ENCODE results near the gene C1D.
A peak's percentile ranks its signal among the peaks of the same experiment; 100 is the strongest.
"Not testable (repeated sequence)": the region's sequence is repeated elsewhere in the genome, so short reads cannot be mapped to it uniquely, and the experiment has no call there.

Gene C1D, protein sequence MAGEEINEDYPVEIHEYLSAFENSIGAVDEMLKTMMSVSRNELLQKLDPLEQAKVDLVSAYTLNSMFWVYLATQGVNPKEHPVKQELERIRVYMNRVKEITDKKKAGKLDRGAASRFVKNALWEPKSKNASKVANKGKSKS

DNA sequence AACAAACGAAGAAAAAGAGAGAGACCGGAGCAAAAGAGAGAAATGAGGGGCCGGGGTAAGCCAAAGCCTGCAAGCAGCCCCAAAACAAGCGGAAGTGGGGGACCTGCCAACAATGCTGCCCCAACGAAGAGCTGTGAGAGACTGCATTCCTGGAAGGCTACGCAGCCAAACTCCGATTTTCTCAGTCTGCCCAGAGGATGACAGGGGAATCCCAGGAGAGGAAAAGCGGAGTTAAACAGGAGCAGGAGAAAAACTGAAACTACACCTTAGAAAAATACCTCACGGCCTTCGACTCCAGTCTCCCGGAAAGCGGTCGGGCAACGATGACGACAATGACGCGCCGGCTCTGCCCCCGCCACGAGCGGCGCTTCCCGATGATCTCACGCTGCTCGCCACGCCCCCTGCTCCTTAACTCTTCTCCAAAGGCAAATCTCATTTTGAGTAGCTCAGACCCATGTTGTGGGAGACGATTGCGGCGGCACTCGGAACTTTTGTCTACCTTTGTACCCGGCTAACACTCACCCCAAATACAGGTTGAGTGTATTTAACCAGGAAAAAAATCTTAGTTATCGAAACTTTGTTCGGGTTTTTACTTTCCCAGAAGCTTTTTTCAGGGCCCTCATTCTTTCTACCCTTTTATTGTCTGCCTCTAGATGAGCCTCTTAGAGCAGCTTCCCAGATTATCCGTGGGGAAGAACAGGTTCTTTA lies at the start of gene C1D:
C1D (minus strand) TSS at position 325 of the 708 bp plus-strand sequence. CDS start 15,694 bp downstream, outside the sequence.
- DNase-seq (ENCODE audit: low spot score), result peak; percentile 94

DNA sequence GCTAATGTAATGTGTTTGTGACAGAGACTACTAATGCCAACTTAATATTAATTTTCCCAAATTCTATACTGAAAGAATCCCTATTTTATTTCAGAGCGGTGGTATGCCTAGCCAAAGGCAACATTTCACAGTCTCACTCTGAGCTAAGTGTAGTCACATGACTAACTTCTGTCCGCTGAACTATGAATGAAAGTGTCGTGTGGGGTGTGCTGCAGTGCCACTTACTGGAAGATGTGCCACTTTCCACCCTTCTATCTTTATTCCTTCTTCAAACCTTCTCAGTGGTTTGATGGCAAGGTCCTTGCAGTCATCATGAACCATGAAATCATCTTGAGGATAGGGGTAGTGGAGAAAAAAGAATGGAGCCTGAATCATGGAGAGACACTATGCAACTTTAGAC lies 47.3 kb upstream of the C1D start:
- no peak for DNase-seq (ENCODE audit: low spot score)

DNA sequence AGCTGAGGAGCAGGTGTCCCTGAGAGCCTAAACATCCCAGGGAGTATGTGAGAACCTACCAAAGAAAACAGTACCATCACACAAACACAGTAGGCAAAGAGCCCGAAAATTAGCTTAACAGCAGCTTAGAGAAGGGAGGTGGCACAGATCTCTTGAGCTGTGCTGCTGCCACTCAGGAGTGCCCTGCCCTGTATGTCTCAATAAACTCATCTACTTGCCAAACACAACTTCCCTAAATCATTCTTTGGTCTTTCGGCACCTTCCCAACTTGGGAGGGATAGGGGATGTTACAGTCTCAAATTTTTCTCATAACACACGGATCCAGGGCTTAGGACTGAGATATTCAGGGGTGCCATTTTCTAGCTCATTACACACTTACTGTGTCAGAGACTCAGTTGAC lies 45.3 kb upstream of the C1D start:
- DNase-seq (ENCODE audit: low spot score), result no peak

DNA sequence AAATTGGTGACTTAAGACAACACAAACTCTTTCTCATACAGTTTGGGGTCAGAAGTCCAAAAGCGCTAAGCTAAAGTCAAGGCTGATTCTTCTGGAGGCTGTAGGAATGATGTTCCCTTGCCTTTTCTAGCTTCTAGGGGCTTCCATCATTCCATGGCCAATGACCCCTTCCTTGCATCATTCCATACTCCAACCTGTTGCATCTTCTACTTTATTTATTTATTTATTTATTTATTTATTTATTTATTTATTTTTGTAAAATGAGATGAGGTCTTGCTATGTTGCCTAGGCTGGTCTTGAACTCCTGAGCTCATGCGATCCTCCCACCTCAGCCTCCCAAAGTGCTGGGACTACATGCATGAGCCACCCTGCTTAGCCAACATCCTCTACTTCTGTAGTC lies 44.7 kb upstream of the C1D start:
- DNase-seq (ENCODE audit: low spot score), result no peak

DNA sequence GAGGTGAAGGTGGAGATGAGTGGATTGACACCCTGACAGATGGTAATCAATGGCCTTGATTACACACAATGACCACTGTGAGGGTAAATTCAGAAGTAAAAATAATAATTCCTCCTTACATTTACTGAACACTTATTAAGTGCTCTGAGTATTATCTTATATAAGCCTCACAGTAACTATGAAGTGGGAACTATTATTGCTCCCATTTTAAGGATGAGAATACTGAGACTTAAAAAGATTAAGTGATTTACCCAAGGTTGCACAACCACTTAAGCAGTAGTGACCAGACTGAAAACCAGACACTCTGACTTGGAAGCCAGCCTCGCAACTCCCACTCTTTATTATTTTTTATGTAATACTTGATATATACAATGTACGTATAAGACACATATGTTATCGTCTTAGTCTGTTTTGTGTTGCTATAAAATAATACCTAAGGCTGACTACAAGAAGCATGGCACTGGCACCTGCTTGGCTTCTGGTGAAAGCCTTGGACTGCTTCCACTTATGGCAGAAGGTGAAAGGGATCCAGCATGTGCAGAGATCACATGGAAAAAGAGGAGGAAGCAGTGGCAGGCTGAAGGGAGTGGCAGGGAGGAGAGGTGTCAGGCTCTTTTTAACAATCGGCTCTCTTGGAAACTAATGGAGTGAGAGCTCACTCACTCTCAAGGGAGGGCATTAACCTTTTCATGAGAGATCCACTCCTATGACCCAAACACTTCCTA lies 41.5 kb upstream of the C1D start:
- no peak for DNase-seq (ENCODE audit: low spot score)

DNA sequence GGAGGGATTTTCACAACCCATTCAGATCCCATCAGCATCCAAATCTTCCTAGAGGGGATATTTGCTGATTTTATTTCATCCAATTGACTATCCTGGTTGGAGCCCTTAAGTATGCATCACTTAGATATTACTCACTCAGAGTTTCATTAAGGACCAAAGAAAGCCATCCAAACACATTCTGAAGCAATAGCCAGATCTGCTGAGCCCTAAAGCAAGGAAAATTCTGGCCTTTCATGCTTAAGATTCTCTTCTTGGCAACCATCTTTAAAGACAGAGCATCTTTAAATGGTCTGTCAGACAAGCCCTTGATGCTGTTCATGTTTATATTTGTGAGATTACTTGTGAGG lies 40.9 kb upstream of the C1D start:
- no peak for DNase-seq (ENCODE audit: low spot score)

DNA sequence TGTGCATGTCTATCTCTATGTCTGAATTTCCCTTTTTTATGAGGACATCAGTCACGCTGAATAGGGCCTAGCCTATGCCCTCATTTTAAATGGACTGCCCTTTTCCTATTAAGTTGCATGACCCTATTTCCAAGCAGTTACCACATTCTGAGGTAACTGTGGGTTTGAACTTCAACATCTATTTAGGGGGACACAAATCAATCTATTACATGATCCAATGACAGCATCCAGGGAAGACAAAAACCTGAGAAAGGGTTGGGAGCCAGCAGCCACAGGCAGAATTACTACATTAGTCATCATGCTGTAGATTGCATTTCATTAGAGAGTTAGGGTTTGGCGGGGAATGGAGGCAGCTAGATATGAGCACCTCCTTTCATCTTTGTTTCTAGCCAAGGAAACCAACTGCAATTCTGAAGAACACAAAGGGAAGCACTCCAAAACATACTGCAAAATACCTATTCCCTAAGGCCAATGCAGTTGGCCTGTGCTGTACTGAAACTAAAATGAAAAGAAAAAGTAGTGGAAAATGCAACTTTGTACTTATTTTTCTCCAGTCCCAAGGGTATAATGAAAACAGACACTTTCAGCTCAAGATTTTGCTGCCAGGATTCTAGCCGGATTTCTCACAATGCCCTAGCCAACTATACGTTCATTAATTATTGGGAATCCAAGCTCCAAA lies 40.4 kb upstream of the C1D start:
- no peak for DNase-seq (ENCODE audit: low spot score)

DNA sequence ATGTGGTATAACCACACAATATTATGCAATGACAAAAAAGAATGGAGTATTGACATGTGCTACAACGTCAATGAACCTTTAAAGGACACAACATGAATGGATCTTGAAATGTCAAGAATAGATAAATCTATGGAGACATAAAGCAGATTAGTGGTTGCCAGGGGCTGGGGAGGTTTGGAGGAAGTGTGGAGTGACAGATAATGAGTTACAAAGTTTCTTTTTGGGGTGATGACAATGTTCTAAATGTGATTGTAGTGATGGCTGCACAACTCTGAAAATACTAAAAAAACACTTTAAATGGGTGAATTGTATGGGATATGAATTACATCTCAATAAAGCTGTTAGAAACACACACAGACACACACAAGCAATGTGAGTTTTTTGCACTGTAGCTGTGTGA lies 37.4 kb upstream of the C1D start:
- DNase-seq (ENCODE audit: low spot score), result no peak

DNA sequence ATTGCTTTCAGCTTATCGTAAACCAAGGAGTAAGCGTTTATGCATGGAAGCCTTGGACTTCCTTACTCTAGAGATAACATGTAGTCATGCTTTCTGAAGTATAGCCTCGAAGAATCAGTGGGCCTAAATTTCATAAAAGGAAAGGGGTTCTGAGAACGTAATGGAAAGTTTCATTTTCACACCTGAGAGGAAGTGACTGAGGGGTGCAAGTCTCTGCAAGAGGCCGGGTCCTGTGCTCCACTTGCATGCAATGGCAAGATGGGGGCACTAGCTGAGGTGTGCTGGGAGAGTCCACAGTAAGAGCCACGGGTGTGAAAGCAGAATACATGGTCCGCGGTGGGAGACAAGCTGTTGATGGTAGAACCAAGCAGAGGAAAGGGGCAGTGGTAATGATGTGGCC lies 36.5 kb upstream of the C1D start:
- no peak for DNase-seq (ENCODE audit: low spot score)

DNA sequence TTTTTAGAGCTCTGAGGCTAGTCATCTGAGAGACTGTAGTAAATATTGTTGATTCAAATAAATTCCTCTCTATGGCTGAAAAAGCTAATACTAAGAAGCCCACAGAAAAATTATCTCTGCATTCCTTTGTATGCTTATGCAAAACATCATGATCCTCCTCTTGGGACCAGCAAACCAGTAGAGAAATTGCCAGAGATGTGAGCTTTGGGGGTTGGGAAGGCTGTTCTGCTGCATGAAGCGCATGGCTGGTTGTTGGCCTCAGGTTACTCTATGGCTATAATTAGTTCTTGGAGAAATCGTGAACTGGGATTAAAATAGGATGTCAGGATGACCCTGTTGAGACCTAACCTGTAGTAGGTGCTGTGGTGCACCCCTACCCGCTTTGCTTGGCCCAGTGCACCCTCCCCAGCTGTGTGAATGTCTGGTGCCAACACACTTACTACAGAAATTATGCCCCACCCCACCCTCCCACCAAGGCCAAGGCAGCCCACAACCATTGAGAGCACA lies 35.5 kb upstream of the C1D start:
- DNase-seq (ENCODE audit: low spot score), result no peak

DNA sequence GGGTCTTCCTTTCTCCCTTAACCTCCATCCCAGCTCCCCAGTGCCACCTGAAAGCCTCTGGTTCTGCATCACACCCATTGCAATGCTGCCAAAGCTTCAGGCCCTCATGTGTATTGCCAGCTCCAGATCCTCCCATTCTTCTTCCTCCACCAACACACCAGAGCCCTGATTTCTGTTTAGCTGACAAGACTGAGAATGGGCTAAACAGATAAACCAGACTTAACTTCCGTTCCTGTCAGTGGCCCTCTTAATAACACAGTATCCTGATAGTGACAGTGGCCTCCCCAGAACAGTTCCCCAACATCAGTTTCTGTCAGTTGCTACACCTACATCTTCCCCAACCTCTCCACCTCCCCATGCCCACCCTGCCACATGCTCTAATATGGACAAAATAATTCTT lies 31.3 kb upstream of the C1D start:
- no peak for DNase-seq (ENCODE audit: low spot score)

DNA sequence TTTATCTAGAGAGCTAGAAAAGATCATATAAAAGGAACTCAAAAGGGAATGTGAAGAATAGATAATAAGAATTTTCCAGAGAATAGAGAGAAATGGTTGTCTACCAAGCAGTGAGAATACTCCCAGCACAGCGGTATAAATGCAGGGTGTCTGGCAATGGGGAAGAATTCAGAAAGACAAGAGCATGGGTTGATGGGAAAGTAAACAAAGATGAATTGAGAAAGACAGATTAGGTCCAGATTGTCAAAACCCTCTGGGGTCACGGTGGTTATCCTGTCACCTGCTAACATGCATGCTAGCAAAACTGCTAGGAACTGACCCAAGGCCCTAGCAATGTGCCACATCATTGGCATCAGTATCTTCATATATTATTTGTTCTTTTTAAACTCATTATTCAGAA lies 30.8 kb upstream of the C1D start:
- no peak for DNase-seq (ENCODE audit: low spot score)

DNA sequence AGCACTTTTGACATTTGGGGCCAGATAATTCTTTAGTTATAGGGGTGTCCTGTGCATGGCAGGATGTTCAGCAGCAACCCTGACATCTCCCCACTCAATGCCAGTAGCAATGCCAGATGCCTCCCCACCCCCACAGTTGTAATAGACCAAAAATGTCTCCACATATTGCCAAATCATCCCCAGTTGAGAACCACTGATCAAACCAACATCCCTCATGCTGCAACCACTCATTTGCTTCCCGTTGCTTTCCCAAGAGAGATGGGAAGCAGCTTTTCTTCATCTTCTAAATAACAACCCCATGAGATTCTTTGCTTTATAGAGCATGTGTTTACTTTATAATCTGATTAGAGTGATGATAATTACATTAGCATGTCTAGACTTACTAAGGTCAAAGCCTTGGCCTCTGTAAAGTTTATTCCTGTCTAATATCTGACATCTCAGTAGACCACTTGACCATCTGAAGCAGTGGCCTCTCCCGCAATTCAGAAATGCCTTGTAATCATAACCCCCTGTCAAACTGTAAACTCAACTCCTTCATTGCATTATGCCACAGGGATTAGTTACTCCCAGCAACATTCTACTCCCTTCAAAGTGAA lies 28.7 kb upstream of the C1D start:
- no peak for DNase-seq (ENCODE audit: low spot score)

DNA sequence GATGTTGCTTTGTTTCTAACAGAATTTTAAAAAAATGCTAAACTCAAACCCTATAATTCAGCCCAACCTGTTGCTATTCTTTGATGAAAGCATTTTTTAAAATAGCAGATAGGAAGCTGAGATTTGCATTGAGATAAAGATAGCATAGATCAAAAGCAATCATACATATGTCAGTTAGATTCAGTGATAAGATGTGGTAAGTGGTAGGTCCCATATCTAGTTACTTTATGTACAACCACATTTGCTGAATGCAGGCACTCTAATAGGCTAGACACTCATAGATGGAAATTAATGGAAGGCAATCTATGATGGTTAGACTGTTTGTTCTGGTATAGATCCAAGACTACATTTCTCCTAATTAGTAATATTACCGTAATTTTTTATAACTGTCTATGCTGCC lies 27.2 kb upstream of the C1D start:
- no peak for DNase-seq (ENCODE audit: low spot score)

DNA sequence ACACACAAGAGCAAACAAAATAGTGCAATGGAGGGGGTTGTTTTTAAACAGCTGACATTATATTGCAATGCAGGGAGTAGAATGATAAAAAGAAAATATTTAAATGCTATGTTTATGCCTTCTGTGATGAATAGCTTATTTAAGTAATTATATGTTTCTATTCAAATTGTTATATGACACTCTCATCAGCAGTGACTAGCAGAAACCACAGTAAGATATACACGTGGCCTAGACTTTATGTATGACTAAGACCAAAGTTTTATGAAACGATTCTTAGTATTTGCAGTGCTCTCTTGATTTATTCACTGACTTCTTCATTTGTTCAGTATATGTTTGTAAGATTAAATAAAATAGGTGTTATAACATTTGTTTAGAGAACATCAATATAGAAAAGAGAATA lies 26.1 kb upstream of the C1D start:
- DNase-seq (ENCODE audit: low spot score), result no peak

DNA sequence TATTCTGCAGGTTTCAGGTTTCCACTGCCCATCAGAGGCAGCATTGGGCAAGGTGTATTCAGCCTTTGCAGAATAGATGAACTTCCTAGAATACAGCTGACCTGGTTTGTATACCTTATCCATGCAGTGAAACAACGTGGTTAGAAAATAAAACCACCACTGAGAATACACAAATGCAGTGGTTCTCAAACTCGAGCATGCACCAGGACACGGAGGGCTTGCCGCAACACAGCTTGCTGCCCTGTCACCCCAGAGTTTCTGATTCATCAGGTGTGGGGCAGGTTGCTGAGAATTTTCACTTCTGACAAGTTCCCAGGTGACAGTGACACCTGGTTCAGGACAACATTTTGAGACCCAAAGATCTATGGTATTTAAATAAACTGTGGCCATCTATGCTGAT lies 23.4 kb upstream of the C1D start:
- no peak for DNase-seq (ENCODE audit: low spot score)

DNA sequence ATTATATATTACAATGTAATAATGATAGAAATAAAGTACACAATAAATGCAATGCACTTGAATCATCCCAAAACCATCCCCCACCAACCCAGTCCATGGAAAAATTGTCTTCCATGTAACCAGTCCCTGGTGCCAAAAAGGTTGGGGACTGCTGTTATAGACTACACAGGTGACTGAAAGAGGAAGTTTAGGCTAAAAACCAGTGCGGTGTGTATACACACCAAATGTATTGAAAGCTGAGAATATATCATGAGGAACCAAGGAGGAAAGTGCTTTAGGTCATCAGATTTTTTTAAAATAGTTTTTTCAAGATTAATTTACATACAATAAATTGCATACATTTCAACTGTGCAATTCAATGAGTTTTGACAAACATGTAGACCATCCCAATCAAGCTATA lies 20.5 kb upstream of the C1D start:
- no peak for DNase-seq (ENCODE audit: low spot score)

DNA sequence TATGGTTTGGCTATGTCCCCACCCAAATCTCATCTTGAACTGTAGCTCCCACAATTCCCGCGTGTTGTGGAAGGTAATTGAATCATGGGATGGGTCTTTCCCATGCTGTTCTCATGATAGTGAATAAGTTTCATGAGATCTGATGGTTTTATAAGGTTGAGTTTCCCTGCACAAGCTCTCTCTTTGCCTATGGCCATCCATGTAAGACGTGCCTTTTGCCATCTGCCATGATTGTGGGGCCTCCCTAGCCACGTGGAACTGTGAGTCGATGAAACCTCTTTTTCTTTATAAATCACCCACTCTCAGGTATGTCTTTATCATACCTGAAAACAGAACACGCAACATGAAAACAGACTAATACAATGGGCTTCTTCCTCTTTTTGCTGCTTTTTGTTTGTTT lies 11.2 kb upstream of the C1D start:
- no peak for DNase-seq (ENCODE audit: low spot score)

DNA sequence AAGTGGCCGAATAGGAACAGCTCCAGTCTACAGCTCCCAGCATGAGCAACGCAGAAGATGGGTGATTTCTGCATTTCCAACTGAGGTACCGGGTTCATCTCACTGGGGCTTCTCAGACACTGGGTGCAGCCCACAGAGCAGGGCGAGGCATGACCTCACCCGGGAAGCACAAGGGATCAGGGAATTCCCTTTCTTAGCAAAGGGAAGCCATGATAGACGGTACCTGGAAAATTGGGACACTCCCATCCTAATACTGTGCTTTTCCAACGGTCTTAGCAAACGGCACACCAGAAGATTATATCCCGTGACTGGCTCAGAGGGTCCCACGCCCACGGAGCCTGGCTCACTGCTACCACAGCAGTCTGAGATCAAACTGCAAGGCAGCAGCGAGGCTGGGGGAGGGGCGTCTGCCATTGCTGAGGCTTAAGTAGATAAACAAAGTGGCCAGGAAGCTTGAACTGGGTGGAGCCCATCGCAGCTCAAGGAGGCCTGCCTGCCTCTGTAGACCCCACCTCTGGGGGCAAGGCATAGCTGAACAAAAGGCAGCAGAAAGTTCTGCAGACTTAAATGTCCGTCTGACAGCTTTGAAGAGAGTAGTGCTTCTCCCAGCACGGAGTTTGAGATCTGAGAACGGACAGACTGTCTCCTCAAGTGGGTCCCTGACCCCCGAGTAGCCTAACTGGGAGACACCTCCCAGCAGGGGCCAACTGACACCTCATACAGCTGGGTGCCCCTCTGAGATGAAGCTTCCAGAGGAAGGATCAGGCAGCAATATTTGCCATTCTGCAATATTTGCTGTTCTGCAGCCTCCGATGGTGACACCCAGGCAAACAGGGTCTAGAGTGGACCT lies 1.2 kb upstream of the C1D start:
- DNase-seq (ENCODE audit: low spot score), result not testable (repeated sequence)

DNA sequence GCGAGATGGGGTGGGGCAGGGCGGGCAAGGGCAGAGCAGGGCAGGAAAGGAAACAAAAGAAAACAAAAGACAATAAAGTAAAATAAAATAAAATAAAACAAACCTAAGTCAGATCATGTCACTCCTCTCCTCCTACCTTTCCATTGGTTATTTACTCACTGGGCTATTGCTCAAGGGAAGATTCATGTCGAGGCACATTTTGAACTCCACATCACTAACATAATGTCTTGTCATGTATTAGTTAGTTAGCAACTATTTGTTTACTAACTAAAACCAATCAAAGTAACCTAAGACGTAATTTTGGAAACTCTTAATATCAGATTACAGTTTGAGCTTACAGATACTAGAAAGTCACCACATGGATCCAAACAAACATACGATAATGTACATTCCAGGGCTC lies 2.2 kb downstream of the C1D start:
- DNase-seq (ENCODE audit: low spot score), result no peak

DNA sequence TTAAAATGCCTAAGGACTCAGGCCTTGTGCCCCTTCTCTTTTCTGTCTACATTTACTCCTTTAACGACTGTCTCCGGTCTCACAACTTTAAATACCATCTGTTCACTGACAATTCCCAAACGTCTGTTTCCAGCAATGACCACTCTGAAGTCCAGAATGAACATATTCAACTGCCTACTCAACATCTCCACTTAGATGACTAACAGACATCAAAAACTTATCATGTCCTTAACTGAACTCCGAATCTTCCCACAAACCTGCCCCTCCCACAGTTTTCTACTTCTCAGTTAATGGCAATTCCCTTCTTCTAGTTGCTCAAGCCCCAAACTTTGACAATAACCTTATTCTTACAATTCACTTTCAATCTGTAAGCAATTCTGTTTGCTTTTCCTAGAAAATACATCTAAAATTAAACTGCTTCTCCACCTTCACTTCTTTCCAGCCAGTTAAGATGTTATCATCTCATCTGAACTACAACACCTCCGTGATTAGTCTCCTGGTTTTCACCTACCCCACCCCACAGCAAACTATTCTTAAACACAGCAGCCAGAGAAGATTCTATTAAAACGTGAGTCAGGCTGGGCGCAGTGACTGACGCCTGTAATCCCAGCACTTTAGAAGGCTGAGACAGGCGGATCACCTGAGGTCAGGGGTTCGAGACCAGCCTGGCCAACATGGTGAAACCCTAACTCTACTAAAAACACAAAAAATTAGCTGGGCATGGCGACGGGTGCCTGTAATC lies 2.8 kb downstream of the C1D start:
- no peak for DNase-seq (ENCODE audit: low spot score)
